HG03039 (cell line): ENCODE results near the gene FCHSD2.
"Not testable (repeated sequence)": the region's sequence is repeated elsewhere in the genome, so short reads cannot be mapped to it uniquely, and the experiment has no call there.

Source experiments
- ATAC-seq: cut with Tn5 transposase; IDR thresholded peaks from one replicate; pipeline ENCODE4 v1.9.1; 2021; ENCODE audit warnings: mild to moderate bottlenecking, moderate library complexity; ENCODE audit not compliant: unreplicated experiment

FCHSD2 gene

DNA sequence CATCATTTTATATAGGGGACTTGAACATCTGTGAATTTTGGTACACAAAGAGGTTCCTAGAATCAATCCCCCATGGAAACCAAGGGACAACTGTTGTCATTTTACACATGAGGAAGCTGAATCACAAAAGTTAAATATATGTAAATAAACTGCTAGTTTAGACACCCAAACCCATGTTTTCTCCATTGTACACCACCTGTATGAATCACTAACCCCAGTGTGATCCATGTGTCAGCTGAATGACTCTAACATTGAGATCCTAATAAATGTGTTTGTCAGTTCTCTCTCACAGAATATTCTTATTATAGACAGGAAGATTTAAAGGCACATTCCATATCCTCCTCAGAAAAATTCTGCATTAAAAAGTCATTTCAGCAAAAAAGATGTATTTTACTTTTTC is 244.6 kb downstream of the FCHSD2 start:
- no peak for ATAC-seq

DNA sequence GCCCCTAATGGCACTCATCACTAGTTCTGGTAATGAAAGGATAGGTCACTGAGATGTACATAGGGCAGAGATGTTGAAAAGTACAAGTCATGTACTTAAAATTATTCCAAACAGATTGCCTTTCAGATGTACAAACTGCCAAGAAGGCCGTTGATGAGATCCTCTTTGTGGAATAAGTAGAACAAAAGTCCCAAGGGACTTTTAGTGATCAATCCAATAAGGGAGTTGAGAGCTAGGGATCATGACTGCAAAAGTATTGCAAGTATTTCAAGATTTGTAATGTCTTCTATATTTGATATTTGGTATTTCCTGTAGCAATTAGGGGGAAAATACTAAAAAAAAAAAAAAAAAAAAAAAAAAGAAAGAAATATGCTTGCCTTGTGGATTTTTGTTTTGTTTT is 245.7 kb downstream of the FCHSD2 start:
- no peak for ATAC-seq

DNA sequence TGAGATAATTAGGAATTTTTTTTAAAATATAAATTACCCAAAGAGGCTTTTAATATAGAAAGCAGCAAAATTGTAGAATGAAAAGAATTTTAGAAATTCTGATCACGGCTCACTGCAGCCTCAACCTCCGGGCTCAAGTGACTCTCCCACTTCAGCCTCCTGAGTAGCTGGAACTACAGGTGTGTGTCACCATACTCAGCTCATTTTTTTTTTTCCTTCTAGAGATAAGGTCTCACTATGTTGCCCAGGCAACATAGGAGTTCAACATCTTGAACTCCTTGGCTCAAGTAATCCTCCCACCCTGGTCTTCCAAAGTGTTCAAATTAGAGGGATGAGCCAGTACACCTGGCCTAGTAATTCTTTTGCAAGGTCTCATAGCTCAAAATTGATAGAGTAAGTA is 251.2 kb downstream of the FCHSD2 start:
- ATAC-seq, result no peak

GRCh38 chr11:72886619-72887018 is 255.5 kb downstream of the FCHSD2 start:
- ATAC-seq, result no peak

GRCh38 chr11:72885749-72886609 is 256.1 kb downstream of the FCHSD2 start:
- ATAC-seq, result no peak

DNA sequence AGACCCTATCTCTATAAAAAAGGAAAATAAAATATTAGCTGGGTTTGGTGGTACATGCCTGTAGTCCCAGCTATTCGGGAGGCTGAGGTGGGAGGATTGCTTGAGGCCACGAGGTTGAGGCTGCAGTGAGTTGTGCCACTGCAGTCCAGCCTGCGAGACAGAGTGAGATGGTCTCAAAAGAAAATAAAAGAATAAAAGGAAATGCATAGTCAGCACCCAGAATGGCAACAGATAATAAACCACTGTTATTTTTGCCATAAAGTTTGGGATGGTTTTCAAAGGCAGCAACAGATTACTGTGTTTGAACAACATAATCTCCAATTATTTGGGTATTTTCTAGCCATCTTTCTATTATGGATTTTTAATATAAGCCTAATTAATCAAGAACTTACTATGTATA is 266.0 kb downstream of the FCHSD2 start:
- ATAC-seq, result no peak

DNA sequence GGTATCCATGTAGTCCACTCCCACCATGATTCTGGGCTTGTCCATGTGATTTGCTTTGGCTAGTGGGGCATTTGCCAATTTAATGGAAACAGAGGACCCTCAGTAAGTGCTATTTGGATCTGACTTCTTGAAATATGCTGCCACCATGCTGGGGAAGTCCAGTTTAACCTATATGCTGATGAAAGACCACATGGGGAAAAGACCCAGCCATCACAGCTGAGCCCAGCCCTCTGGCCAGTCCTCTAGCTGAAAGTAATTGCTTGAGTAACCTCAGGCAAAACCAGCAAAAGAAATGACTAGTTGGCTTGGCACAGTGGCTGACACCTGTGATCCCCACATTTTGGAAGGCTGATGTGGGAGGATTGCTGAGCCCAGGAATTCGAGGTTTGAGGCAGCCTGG is 266.4 kb downstream of the FCHSD2 start:
- ATAC-seq, result no peak

GRCh38 chr11:72872012-72872411 is 270.1 kb downstream of the FCHSD2 start:
- ATAC-seq, result no peak

DNA sequence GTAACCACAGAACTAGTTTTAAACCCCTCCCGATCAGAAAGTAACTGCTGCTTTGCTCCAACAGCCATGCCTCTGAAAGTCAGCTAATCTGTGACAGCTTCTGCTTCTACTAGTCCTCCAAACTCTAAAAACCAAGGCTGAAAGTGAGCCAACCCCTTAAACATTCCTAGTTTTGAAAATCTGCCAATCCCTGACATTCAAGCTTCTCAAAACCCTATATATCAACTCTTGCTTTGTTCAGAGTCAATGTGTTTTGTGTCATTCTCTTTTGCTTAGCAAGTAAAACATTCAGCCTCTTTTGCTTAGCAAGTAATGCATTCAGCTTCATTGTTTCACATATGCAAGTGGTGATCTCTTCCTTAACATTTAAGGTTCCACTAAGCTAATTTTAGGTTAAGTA is 271.0 kb downstream of the FCHSD2 start:
- ATAC-seq, result no peak

DNA sequence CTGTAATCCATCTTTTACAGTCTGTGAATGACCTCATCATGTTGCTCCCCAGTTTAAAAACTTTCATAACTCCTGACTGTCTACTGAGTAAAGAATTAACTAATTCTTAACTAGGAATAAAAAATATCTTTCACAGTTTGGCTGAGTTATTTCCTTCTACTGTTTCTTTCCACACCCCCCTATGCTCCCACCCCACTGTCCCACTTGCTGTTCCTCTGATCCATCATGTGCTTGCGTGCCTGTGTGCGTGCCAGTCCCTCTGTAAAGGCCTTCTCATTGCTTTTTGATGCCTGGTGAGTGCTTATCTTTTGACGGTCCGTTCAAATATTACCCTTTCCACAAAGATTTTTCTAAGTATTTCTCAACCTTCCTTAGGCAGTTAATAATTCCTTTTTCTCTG is 272.3 kb downstream of the FCHSD2 start:
- ATAC-seq, result no peak

DNA sequence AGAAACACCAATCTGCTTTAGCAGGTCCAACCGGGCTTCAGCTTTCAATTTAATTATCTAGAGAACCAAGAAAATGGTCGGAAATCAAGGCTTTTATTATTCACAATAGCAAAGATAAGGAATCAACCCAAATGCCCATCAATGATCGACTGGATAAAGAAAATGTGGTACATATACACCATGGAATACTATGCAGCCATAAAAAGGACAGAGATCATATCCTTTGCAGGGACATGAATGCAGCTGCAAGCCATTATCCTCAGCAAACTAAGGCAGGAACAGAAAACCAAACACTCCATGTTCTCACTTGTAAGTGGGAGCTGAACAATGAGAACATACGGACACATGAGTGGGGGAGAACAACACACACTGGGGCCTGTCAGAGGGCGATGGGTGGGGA is 274.1 kb downstream of the FCHSD2 start:
- ATAC-seq, result no peak

- ATAC-seq, result no peak
These were observed 277.1 kb downstream of the FCHSD2 start for GRCh38 chr11:72864702-72865655.

DNA sequence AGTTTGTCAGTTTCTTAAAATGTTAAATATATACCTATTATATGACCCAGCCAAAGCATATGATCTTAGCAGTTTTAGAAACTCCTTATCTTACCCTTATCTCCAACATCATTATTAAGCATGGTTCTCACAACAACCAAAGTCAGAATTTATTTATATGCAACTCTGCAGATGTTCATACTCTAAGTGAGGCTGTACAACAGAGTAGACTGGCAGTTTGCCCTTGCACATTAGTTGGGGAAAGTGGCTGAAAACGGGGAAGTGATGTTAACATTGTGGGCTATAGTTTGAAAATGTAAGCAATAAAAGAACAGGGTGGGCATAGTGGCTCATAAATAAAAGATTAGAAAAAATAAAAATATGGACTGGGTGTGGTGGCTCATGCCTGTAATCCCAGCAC is 278.2 kb downstream of the FCHSD2 start:
- ATAC-seq, result no peak

DNA sequence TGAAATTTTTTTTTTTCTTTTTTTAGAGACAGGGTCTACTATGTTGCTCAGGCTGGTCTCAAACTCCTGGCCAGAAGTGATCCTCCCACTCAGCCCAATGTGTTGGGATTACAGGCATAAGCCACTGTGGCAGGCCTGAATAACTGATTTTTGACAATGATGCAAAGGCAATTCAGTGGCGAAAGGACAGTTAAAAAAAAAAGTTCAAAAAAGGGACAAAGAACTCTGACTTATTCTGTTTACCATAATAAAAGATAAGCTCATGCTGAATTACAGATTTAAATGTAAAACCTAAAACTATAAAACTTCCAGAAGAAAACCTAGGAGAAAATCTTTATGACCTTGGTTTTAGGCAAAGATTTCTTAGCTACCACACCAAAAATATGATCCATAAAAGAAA is 279.0 kb downstream of the FCHSD2 start:
- no peak for ATAC-seq

DNA sequence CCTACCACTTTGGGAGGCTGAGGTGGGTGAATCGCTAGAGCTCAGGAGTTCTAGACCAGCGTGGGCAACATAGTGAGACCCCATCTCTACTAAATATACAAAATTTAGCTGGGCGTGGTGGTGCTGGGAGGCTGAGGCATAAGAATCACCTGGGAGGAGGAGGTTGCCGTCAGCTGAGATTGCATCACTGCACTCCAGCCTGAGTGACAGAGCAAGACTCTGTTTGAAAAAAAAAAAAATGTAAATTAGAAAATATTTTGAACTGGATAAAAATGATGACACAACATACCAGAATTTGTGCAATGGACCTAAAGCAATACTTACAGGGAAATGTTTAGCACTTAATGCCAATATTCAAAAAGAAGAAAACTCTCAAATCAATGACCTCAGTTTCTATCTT is 281.5 kb downstream of the FCHSD2 start:
- ATAC-seq, result no peak

GRCh38 chr11:72860010-72860409 is 282.1 kb downstream of the FCHSD2 start:
- no peak for ATAC-seq

DNA sequence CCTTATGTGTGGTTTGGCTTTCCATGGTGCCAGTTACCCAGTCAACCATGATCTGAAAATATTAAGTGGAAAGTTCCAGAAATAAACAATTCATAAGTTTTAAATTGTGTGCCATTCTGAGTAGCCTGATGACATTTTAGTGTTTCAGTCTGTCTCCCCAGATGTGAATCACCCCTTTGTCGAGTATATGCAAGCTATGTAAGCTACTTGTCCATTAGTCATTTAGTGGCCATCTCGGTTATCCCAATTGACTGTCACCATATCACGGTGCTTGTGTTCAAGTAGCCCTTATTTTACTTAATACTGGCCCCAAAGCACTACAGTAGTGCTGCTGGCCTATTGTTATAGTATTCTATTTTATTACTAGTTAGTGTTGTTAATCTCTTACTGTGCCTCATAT is 283.0 kb downstream of the FCHSD2 start:
- no peak for ATAC-seq

GRCh38 chr11:72858267-72858666 is 283.9 kb downstream of the FCHSD2 start:
- not testable (repeated sequence) for ATAC-seq

DNA sequence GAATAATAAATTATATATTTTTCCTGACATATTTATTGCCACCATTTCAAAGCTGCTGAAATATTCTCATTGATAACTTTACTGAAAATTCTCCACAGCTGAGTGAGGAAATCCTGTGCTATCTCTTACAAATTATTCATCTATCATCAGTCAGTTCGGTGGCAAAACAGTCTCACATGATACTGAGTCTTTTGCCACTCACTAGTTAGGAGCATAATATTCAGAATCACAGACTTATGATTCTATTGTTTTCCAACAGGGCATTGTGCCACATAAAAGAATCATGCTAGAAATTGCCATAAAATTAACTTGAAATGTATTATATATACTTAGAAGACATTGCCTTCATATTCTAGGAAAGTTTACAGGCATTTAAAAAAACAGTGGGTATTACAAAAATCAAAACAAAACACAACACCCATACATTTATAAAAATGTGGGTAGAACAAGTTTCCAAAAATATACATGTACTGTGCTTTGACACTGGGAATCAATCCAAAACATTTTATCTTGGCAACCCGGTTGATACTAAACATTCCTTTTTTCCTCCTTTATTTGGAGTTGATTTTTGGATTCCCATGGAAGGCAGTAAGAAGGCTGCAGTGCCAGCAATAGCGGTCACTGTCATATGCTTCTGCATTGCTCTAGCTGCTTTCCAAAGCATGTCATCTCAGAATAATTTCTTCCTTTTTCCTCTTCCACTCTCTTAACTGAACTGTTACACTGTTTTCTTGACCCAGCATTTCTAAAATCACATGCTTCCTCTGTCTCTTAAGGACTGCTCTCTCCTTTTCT is 285.4 kb downstream of the FCHSD2 start:
- no peak for ATAC-seq

DNA sequence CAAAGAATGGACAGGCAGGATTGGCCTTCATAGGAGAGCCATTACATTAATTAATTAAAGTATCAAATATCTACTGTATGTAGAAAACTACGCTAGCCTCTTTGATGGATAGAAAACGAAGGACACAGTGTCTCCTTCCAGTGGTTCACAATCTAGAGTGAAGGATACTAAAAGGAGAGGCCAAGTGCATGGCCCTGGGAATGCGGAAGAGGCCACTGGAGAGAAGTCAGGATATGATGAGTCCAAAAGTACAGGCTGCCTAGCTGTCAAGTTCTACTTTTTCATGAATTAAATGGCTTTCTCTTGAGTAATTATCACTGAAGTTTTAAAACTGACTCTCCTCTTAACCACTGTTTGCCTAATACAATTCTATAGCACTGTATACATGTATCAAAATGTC is 286.1 kb downstream of the FCHSD2 start:
- no peak for ATAC-seq

GRCh38 chr11:72851726-72852125 is 290.4 kb downstream of the FCHSD2 start:
- no peak for ATAC-seq
